ENCODE measurements around the gene PORCN.
"Not testable (repeated sequence)": the region's sequence is repeated elsewhere in the genome, so short reads cannot be mapped to it uniquely, and the experiment has no call there.

The PORCN gene

DNA sequence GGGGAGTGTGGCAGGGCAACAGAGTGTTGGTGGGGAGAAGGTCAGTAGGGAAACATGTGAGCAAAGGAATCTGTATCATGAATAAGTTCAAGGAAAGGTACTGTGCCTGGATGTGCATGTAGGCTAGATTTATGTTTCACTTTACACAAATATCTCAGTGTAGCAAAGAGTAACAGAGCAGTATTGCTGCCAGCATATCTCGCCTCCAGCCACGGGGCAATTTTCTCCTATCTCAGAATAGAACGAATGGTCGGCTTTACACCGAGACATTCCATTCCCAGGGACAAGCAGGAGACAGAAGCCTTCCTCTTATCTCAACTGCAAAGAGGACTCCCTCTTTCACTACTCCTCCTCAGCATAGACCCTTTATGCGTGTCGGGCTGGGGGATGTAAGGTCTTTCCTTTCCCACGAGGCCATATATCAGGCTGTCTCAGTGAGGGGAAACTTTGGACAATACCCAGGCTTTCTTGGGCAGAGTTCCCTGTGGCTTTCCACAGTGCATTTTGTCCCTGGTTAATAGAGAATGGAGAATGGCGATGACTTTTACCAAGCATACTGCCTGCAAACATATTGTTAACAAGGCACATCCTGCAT, 47.0 kb downstream of the PORCN start:
- DNase-seq: not testable (repeated sequence)

DNA sequence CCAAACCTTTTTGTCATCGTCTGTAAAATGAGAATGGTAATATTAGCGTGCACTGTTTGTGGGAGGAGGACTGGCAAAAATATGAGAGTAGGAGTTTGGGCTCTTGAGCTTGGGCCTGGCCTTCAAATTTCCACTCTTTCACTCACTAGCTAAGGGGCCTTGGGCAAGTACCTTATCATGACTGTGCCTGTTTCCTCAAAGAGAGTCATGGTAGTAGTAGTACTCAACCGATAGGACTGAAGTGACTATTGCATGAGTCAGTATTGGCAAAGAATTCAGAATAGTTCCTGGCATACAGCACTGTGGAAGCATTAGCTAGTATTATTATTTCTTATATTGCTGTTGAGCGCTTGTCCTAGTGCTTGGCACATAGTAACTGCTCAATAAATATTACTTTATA, 49.5 kb downstream of the PORCN start:
- DNase-seq: no peak

DNA sequence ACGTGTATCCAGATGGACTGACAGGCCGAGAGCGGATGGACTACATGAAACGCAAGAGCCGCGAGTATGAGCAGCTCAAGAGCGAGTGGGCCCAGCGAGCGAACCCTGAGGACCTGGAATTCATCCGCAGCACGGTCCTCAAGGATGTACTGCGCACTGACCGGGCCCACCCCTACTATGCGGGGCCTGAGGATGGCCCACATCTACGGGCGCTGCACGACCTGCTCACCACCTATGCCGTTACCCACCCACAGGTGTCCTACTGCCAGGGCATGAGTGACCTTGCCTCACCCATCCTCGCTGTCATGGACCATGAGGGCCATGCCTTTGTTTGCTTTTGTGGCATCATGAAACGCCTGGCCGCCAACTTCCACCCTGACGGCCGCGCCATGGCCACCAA, 50.8 kb downstream of the PORCN start:
- DNase-seq: no peak

DNA sequence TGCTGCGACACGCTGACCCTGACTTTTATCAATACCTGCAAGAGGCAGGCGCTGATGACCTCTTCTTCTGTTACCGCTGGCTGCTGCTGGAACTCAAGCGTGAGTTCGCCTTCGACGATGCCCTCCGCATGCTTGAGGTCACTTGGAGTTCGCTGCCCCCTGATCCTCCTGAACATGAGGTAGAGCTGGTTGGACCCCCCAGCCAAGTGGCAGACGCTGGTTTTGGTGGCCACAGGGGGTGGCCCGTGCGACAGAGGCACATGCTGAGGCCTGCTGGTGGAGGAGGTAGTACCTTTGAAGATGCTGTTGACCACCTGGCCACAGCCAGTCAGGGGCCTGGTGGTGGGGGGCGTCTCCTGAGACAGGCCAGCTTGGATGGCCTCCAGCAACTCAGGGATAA, 51.3 kb downstream of the PORCN start:
- DNase-seq: no peak

- no peak for DNase-seq
These were observed 51.9 kb downstream of the PORCN start for GRCh38 chrX:48560681-48561080.

DNA sequence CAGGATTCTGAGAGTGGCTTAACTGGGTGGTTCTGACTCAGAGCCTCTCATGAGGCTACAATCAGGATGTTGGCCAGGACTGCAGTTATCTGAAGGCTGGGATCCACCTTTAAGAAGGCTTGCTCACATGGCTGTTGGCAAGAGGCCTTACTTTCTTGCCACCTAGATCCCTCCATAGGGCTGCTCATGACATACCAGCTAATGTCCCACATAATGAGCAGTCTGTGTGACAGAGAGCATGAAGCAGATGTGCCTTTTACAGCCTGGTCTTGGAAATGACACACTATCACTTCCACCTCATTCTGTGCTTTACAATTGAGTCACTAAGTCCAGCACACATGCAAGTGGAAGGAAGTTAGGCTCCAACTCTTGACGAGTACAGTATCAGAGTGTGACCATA, 61.2 kb downstream of the PORCN start:
- DNase-seq: no peak
